PC-9 (cell line): Measurements from ENCODE around the gene VWA5A. TPM values are rescaled to one million over a fixed set of nuclear protein-coding genes. Genes with fewer than 3 reads are reported as not detected.

ENCODE experiments used
- BruUV-seq: library from RNA; stranded (reverse); fragments of 400-500 nt; replicated peaks from 2 replicates; lab custom pipeline; 2021; lab: Mats Ljungman, UMichigan
- CTCF ChIA-PET: fragments of 300-600 bp; sonication (Branson Sonifier 250); formaldehyde crosslinking; loops from one replicate; lab custom pipeline; 2022; ENCODE audit warnings: antibody characterized with exemption; lab: Charles Lee
- POLR2A ChIA-PET: fragments of 300-600 bp; sonication (Branson Sonifier 250); formaldehyde crosslinking; loops from one replicate; lab custom pipeline; 2022; ENCODE audit warnings: antibody characterized with exemption; ENCODE audit not compliant: unreplicated experiment; lab: Charles Lee
- DNase-seq, 2 experiments: peaks; one replicate each; pipeline versions ENCODE4 v3.0.0 to v3.0.0-alpha.2; 2015 to 2022; ENCODE audit warnings: mixed read lengths in 1 of 2
- H2AFZ ChIP-seq: fragments of 200-600 bp; sonication (generic); 2 replicates; pipeline ENCODE4 v1.8.1; 2017; ENCODE audit warnings: antibody characterized with exemption
- H3F3A ChIP-seq: fragments of 200-600 bp; sonication (generic); 2 replicates; pipeline ENCODE4 v1.8.1; 2017; ENCODE audit warnings: antibody characterized with exemption, mild to moderate bottlenecking, low read depth; ENCODE audit not compliant: insufficient read depth
- H3K27ac ChIP-seq: fragments of 200-600 bp; sonication (generic); 2 replicates; pipeline ENCODE4 v1.6.1; 2016; ENCODE audit warnings: mixed run types
- H3K27me3 ChIP-seq: fragments of 200-600 bp; sonication (generic); 2 replicates; pipeline ENCODE4 v1.6.1; 2016; ENCODE audit warnings: low read depth, mixed run types; ENCODE audit not compliant: insufficient read depth
- H3K36me3 ChIP-seq: fragments of 200-600 bp; sonication (generic); 2 replicates; pipeline ENCODE4 v1.6.1; 2016; ENCODE audit warnings: low read depth, mixed run types
- H3K4me1 ChIP-seq: fragments of 200-600 bp; sonication (generic); replicated peaks from 2 replicates; pipeline ENCODE4 v1.6.1; 2016; ENCODE audit warnings: mixed run types; ENCODE audit not compliant: insufficient read depth
- H3K4me2 ChIP-seq: fragments of 200-600 bp; sonication (generic); 2 replicates; pipeline ENCODE4 v1.6.1; 2017; ENCODE audit warnings: mixed run types
- H3K4me3 ChIP-seq: fragments of 200-600 bp; sonication (generic); 2 replicates; pipeline ENCODE4 v1.6.1; 2016; ENCODE audit warnings: mixed run types
- H3K79me2 ChIP-seq: fragments of 200-600 bp; sonication (generic); 2 replicates; pipeline ENCODE4 v1.6.1; 2017; ENCODE audit warnings: low read depth, mixed run types
- H3K9me2 ChIP-seq: fragments of 200-600 bp; sonication (generic); 2 replicates; pipeline ENCODE4 v1.8.1; 2017; ENCODE audit warnings: mild to moderate bottlenecking; ENCODE audit not compliant: insufficient read depth
- H3K9me3 ChIP-seq: fragments of 200-600 bp; sonication (generic); 2 replicates; pipeline ENCODE4 v1.8.1; 2016; ENCODE audit warnings: low read depth; ENCODE audit not compliant: insufficient read depth
- H4K20me1 ChIP-seq: fragments of 200-600 bp; sonication (generic); 2 replicates; pipeline ENCODE4 v1.8.1; 2017; ENCODE audit not compliant: insufficient read depth
- EZH2 ChIP-seq: fragments of 200-600 bp; sonication (generic); IDR thresholded peaks from 2 replicates; pipeline ENCODE4 v1.8.0; 2017; ENCODE audit warnings: antibody characterized with exemption, low read depth
- intact Hi-C: fragments of 100-400 bp; cut with micrococcal nuclease; formaldehyde crosslinking; loops from one replicate; pipeline ENCODE4 v1.10.0; 2022; ENCODE audit not compliant: unreplicated experiment
- total RNA-seq: library from RNA; stranded (reverse); gene quantifications from 2 replicates; pipeline ENCODE4 v1.2.3, GENCODE V29; 2021
- TF ChIP-seq, protein P1 (sequence below): fragments of 200-600 bp; sonication (generic); conservative IDR thresholded peaks from 2 replicates; pipeline ENCODE4 v1.6.1; 2017; ENCODE audit warnings: mixed run types, antibody characterized with exemption, mild to moderate bottlenecking, moderate library complexity

The VWA5A gene
- total RNA-seq, 1 experiment from 2014 or later, result 2.7 TPM

DNA sequence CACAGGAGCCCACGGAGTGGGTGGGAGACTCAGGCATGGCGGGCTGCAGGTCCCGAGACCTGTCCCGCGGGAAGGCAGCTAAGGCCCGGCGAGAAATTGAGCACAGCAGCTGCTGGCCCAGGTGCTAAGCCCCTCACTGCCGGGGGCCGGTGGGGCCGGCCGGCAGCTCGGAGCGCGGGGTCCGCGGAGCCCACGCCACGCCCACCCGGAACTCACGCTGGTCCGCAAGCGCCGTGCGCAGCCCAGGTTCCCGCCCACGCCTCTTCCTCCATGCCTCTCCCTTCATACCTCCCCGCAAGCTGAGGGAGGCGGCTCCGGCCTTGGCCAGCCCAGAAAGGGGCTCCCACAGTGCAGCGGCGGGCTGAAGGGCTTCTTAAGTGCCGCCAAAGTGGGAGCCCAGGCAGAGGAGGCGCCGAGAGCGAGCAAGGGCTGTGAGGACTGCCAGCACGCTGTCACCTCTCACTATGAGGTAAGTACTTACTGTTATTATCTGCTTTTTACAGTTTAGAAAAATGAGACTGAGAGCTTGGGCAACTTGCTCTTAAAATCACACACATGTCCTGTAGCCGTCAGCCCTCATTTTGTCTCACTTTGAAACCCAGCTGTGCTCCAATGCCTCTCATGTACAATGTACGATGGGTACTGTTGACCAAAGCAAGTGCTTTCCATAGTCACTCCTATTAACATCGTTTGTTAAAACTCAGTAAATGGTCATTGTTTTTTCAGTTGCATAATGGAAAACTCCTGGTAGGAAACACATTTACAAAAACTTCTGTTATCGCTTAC is 55.7 kb downstream of the VWA5A start:
- DNase-seq, result no peak
- Histone ChIP-seq H3K27ac (no peak overlapping the region), H3K36me3 (no peaks in the 10 kb centered on the region), H2AFZ (peak overlapping the region; percentile 81), H3K9me2 (no peaks in the 10 kb centered on the region), H3K4me2 (peak overlapping the region; percentile 62), H3K4me3 (peak overlapping the region; percentile 44; the same call in 1 of the 2 replicates), H4K20me1 (no peaks in the 10 kb centered on the region; the same call in 1 of the 2 replicates), H3F3A (no peaks in the 10 kb centered on the region), H3K27me3 (no peaks in the 10 kb centered on the region), H3K9me3 (no peaks in the 10 kb centered on the region), H3K4me1 (no peaks in the 10 kb centered on the region), H3K79me2 (no peaks in the 10 kb centered on the region)
- CTCF ChIA-PET, result no interaction called here
- TF ChIP-seq, protein P1, sequence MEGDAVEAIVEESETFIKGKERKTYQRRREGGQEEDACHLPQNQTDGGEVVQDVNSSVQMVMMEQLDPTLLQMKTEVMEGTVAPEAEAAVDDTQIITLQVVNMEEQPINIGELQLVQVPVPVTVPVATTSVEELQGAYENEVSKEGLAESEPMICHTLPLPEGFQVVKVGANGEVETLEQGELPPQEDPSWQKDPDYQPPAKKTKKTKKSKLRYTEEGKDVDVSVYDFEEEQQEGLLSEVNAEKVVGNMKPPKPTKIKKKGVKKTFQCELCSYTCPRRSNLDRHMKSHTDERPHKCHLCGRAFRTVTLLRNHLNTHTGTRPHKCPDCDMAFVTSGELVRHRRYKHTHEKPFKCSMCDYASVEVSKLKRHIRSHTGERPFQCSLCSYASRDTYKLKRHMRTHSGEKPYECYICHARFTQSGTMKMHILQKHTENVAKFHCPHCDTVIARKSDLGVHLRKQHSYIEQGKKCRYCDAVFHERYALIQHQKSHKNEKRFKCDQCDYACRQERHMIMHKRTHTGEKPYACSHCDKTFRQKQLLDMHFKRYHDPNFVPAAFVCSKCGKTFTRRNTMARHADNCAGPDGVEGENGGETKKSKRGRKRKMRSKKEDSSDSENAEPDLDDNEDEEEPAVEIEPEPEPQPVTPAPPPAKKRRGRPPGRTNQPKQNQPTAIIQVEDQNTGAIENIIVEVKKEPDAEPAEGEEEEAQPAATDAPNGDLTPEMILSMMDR, result no peak
- no peak for TF ChIP-seq EZH2
- POLR2A ChIA-PET, result no interaction called here
- BruUV-seq, result no TSS peak
- intact Hi-C loops, result no loop called here

DNA sequence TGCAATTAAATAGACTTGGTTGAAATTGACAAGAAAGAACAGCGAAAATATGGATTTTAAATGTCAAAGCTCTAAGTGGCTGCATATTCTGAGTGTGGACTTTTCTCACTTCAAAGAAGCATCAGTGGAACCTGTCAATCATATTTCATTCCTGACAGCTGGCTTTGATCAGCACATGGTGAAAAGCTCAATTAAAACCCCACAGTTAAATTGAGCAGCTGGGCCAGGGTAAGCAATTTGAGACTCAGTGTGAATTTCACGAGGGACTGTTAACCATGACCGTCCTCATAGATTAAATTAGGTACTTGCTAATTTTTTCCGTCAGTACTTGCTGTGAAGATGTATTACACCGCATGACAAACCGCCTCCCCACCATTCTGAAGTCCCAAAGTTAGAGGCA is 56.9 kb downstream of the VWA5A start:
- H3K36me3 ChIP-seq, result no peaks in the 10 kb centered on the region
- no peak overlapping the region for H3K4me2 ChIP-seq
- H3K79me2 ChIP-seq, result no peaks in the 10 kb centered on the region
- no peak overlapping the region for H3K27ac ChIP-seq
- H3F3A ChIP-seq, result no peaks in the 10 kb centered on the region
- no peak for DNase-seq
- BruUV-seq, result no TSS peak
- H3K27me3 ChIP-seq, result no peaks in the 10 kb centered on the region
- ChIA-PET CTCF (no interaction called here), POLR2A (no interaction called here)
- no peaks in the 10 kb centered on the region for H4K20me1 ChIP-seq
- TF ChIP-seq, protein P1, result no peak
- TF ChIP-seq EZH2, result no peak
- H2AFZ ChIP-seq, result no peak overlapping the region
- H3K9me3 ChIP-seq, result no peaks in the 10 kb centered on the region
- no peaks in the 10 kb centered on the region for H3K4me1 ChIP-seq
- no peak overlapping the region for H3K4me3 ChIP-seq
- intact Hi-C loops, result no loop called here
- H3K9me2 ChIP-seq, result no peaks in the 10 kb centered on the region

DNA sequence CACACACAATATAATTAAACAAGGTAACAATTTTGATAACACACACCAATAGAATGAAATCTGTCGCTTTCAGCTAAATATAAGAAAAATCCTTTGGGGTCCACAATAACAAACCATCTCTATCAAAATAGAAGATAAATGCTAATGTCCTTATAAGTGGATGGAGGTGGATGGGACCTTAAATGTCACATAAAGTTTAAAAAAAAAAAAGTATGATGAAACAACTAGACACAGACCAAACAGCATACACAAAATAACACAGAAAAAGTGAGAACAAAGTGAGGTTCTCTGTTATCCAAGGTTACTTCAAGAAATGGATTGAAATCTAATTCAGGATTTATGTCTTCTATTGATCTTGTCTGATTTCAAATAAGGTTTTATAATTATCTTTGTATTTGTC is 57.3 kb downstream of the VWA5A start:
- CTCF ChIA-PET, result no interaction called here

More for the DNA sequence above, 57.3 kb downstream of the VWA5A start:
- Histone ChIP-seq H2AFZ (no peak overlapping the region), H3K9me2 (no peaks in the 10 kb centered on the region), H3F3A (no peaks in the 10 kb centered on the region), H3K4me1 (no peaks in the 10 kb centered on the region), H4K20me1 (no peaks in the 10 kb centered on the region), H3K9me3 (no peaks in the 10 kb centered on the region), H3K79me2 (no peaks in the 10 kb centered on the region), H3K27me3 (no peaks in the 10 kb centered on the region), H3K4me2 (no peak overlapping the region), H3K4me3 (no peak overlapping the region), H3K27ac (no peak overlapping the region), H3K36me3 (no peaks in the 10 kb centered on the region)
- POLR2A ChIA-PET, result no interaction called here
- intact Hi-C loops, result no loop called here
- TF ChIP-seq, protein P1, result no peak
- no peak for TF ChIP-seq EZH2
- BruUV-seq, result no TSS peak
- no peak for DNase-seq
